RWPE2 (cell line): ENCODE data around the gene UTS2R.

ENCODE experiments used
- ATAC-seq: fragments of 200-7000 bp; cut with Tn5 transposase; 3 replicates; pipeline ENCODE4 v1.9.1; 2021; ENCODE audit warnings: low read depth
- DNase-seq: peaks from one replicate; pipeline ENCODE4 v3.0.0-alpha.2; 2020; ENCODE audit warnings: low spot score
- H3K27ac ChIP-seq: fragments of 450-650 bp; 2 replicates; pipeline ENCODE4 v1.5.1; 2017; ENCODE audit warnings: mild to moderate bottlenecking; ENCODE audit not compliant: poor library complexity, severe bottlenecking
- H3K27me3 ChIP-seq: fragments of 250-450 bp; sonication (Bioruptor Pico); 2 replicates; pipeline ENCODE4 v1.5.1; 2021; ENCODE audit warnings: mild to moderate bottlenecking, moderate library complexity; ENCODE audit not compliant: insufficient read depth, poor library complexity, severe bottlenecking
- H3K36me3 ChIP-seq: fragments of 250-450 bp; sonication (Bioruptor Pico); 2 replicates; pipeline ENCODE4 v1.5.1; 2020; ENCODE audit warnings: low read depth, mild to moderate bottlenecking, moderate library complexity
- H3K4me1 ChIP-seq: fragments of 250-450 bp; sonication (Bioruptor Pico); 2 replicates; pipeline ENCODE4 v1.5.1; 2021; ENCODE audit warnings: mild to moderate bottlenecking, moderate library complexity; ENCODE audit not compliant: insufficient read depth, poor library complexity, severe bottlenecking
- H3K4me3 ChIP-seq: fragments of 250-450 bp; sonication (Bioruptor Pico); 2 replicates; pipeline ENCODE4 v1.5.1; 2021; ENCODE audit warnings: mild to moderate bottlenecking, moderate library complexity; ENCODE audit not compliant: severe bottlenecking
- H3K9me3 ChIP-seq: fragments of 250-450 bp; sonication (Bioruptor Pico); 2 replicates; pipeline ENCODE4 v1.5.1; 2021; ENCODE audit warnings: mild to moderate bottlenecking, moderate library complexity; ENCODE audit not compliant: severe bottlenecking
- CTCF ChIP-seq: fragments of 450-650 bp; IDR thresholded peaks from one replicate; pipeline ENCODE4 v1.5.1; 2017; ENCODE audit warnings: mild to moderate bottlenecking, moderate library complexity; ENCODE audit not compliant: poor library complexity, severe bottlenecking

The UTS2R gene

GRCh38 chr17:82389379-82389778, 17.8 kb downstream of the UTS2R start:
- Histone ChIP-seq H3K36me3 (no peaks in the 10 kb centered on the region), H3K9me3 (no peaks in the 10 kb centered on the region), H3K27ac (no peak overlapping the region), H3K4me1 (peaks cover 7% of the 10 kb centered on the region), H3K27me3 (no peaks in the 10 kb centered on the region), H3K4me3 (no peak overlapping the region)
- ATAC-seq (no peak), DNase-seq (peak; percentile 25)
- no peak for TF ChIP-seq CTCF

- Histone ChIP-seq H3K27ac (no peak overlapping the region), H3K4me3 (no peak overlapping the region), H3K9me3 (no peaks in the 10 kb centered on the region), H3K4me1 (no peaks in the 10 kb centered on the region), H3K27me3 (no peaks in the 10 kb centered on the region), H3K36me3 (no peaks in the 10 kb centered on the region)
- DNase-seq (peak; percentile 61), ATAC-seq (no peak)
- no peak for TF ChIP-seq CTCF
Observed at GRCh38 chr17:82390015-82390859, 18.7 kb downstream of the UTS2R start.

GRCh38 chr17:82390860-82391435, 19.4 kb downstream of the UTS2R start:
- TF ChIP-seq CTCF, result no peak
- no peaks in the 10 kb centered on the region for H3K4me1 ChIP-seq
- H3K27ac ChIP-seq, result no peak overlapping the region
- no peaks in the 10 kb centered on the region for H3K27me3 ChIP-seq
- ATAC-seq (no peak), DNase-seq (peak; percentile 62)
- no peaks in the 10 kb centered on the region for H3K9me3 ChIP-seq
- H3K4me3 ChIP-seq, result no peak overlapping the region
- no peaks in the 10 kb centered on the region for H3K36me3 ChIP-seq

- no peak overlapping the region for H3K27ac ChIP-seq
- DNase-seq (peak; percentile 70), ATAC-seq (no peak)
- H3K9me3 ChIP-seq, result no peaks in the 10 kb centered on the region
- H3K4me1 ChIP-seq, result no peaks in the 10 kb centered on the region
- H3K4me3 ChIP-seq, result no peak overlapping the region
- no peaks in the 10 kb centered on the region for H3K36me3 ChIP-seq
- no peak for TF ChIP-seq CTCF
- no peaks in the 10 kb centered on the region for H3K27me3 ChIP-seq
Observed at GRCh38 chr17:82391496-82392066, 20.0 kb downstream of the UTS2R start.
